Myocyte (in vitro differentiated cells): Measurements from ENCODE around the gene TCEAL3. TPM values are rescaled to one million over a fixed set of nuclear protein-coding genes. Genes with fewer than 3 reads are reported as not detected.
A peak's percentile ranks its signal among the peaks of the same experiment; 100 is the strongest.
"Not testable (repeated sequence)": the region's sequence is repeated elsewhere in the genome, so short reads cannot be mapped to it uniquely, and the experiment has no call there.

Experiments
- DNase-seq: peaks from one replicate; pipeline ENCODE4 v3.0.0-alpha.2; 2012; ENCODE audit warnings: low read depth
- polyA plus RNA-seq: library from polyadenylated mRNA; unstranded; fragments of >200 nt; gene quantifications from one replicate; pipeline ENCODE4 v1.2.1, GENCODE V29; 2012; ENCODE audit warnings: missing spikeins
- total RNA-seq: library from RNA; depleted of rRNA; stranded (reverse); fragments of >200 nt; gene quantifications from 2 replicates; pipeline ENCODE4 v1.2.3, GENCODE V29; 2014

TCEAL3 gene, protein sequence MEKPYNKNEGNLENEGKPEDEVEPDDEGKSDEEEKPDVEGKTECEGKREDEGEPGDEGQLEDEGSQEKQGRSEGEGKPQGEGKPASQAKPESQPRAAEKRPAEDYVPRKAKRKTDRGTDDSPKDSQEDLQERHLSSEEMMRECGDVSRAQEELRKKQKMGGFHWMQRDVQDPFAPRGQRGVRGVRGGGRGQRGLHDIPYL
- 34.0 and 36.5 TPM in 2 replicates for total RNA-seq
- polyA plus RNA-seq: 60.7 TPM

DNA sequence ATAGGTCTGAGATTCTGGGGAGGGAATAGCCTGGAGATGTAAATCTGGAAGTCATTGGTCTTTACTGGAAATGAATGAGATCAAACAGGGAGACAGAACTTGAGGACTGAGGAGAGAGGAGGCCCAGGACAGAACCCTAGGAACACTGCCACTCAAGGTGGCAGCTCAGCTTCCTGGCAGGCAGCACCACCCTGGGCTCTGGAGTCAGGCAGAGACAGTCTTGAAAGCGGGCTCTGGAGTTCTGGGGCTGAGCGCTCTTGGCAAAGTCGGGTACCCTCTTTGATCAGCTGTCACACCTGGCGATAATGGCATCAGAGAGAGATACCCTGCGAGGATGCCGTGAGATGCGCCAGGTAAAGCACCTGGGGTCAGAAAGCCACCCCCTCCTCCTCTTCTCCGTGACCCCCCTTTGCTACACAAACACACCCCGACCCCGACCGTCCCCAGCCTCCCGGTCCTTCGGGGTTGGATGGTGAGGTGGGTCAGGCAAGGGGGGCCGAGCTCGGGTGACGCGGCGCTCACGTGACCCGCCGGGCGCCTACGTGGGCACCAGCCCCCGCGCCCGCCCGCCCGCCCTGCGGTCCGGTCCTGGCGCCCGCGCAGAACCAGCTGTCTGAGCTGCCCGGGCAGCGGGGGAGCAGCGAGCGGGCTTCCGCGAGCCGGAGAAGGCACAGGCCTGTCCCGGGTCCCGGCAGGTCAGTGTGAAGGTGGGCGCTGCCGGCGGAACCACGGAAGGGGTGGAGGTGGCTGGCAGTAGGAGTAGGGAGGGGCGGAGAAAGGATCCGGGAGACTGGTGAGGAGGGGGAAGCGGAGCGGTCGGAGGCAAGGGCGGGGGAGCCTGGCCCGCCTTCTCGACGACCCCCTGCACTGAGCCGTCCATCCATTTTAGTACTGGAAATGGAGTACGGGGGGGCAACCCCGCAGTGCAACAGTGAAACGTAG, at the start of gene TCEAL3:
Gene TCEAL3, plus strand, starts transcription at position 600 of the 942 bp plus-strand sequence. CDS start 1,102 bp downstream, outside the sequence.
- DNase-seq: peak; percentile 45

DNA sequence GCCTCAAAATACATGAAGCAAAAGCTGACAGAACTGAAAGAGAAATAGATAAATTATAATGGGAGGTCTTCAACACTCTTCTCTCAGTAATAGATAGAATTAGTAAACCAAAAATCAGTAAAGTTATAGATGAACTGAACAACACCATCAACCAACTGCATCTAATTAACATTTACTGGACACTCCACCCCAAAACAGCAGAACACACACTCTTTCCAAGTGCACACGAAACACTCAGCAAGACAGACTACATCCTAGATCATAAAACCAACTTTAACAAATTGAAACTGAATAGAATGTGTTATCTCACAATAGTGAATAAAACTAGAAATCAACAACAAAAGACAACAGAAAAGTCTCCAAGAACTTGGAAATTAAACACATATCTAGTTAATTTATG, 47.5 kb upstream of the TCEAL3 start:
- DNase-seq: no peak

DNA sequence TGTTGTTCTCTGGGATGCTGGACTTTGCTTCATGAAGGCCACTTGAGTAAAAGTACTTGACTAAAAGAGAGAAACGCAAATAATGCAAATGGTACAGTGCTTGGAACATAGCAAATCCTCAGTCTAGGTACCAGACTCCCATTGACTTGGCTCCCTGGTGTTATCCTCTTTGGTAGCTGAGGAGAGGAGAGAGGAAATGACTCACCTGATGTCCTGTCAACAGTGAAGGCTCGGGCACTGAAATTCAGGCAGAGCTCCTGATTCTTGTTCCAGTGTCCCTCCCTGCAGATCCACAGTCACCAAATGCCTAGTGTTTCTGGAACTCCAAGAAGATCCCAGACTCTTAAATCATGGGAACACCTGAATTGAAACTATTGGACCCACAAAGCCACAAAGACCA, 45.0 kb upstream of the TCEAL3 start:
- no peak for DNase-seq

DNA sequence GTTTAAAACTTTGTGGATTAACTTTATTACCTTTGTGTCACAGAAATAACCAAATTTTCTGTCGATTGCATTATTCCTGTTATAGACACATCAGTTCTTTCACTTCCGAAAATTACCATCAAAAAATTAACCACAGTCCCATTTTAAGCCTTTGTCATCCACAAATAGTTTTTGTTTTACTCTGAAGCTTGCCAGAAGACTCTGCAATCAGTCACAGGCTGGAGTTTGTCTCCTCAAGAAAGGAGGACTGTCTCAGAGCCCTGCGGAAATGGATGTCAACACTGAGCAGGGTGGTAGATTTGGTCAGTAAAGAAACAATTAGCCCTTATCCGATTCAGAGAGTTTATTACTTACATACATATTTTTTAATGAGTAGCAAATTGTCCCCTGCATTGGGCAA, 42.6 kb upstream of the TCEAL3 start:
- DNase-seq: no peak

DNA sequence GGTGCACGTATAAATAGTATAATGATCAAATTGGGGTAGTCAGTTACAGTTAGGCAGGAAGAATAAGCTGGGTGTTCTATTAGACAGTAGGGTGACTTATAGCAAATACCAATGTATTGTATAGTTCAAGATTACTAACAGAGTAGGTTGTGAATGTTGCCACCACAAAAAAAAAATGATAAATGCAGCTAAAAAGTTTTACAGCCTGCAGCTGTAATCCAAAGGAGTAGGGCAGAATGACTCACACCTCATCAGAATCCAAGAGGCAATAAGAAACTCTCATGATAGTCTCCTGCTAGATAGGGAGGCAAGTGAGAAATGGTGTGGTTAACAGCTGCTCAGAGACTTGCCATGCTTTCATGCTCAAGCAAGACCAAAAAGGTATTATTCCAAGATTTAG, 42.0 kb upstream of the TCEAL3 start:
- DNase-seq: peak; percentile 67

DNA sequence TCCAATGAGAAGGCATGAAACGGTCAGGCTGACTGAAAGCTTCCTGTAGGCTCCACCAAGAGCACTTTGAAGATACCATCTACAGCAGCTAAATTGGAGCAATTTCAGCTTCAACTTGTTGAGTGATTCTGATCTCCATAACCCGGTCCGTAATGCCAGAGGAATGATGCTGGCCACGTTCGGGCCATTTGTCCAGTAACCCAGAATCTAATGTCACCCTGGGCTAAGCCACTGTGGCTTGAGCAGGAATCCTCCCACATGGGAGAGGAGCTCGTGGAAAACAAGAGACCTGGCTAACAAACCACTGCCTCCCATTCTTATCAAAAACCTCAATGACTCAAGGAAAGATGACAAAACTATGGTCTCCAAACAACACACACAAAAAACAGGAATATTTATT, 36.6 kb upstream of the TCEAL3 start:
- peak; percentile 85 for DNase-seq

DNA sequence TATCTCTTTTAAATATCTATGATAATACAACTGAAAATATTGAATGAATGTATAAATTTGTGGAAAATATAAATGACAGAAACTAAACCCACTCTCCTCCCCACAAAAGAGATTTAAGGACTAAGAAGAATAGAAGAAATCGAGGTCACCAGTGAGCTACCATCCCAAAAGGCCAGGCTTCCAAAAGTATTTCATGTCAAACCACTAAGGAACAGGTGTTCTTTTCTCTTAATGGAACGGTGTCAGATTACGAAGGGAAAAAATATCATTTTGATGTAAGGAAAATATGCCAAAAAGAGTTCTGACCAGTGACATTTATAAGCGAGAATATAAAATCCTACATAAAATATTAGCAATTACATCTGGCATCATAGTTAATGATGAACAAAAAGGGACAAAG, 36.0 kb upstream of the TCEAL3 start:
- DNase-seq: peak; percentile 60

DNA sequence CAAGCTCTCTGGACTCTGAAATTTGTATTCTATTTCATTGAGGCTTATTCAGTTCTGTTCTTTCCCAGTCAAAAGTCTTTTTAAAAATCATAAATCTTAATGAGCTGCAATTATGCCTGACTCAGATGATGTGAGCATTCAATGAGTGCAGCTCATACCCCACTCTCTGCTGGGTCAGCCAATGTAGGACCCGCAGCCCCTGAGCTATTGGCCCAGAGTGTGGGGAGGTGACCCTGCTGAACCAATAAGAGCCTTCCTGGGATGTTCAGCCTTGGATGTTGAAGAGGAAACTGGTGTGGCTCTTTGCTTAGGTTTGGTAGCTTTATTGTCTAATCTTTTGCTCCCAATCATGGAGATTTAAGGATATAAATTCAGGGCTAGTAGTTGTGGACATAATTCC, 34.6 kb upstream of the TCEAL3 start:
- peak; percentile 45 for DNase-seq

DNA sequence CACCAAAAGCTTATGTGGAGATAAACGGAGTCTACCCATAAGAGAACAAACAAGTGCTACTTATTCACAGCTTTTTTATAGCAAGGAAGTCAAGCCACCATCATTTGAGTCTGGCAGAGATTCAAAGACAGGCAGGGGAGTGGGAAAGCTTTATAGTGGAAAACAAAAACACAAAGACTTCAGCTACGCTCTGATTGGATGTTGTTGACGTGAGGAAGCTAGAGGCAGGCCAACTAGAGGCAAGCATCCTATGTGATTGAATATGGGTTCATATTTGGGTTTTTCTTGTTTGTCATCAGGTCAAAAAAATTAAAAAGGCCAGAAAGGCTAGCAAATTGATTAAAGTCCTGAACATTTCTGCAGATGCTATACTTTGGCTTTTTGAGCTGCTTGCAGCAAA, 23.2 kb upstream of the TCEAL3 start:
- DNase-seq: peak; percentile 26

DNA sequence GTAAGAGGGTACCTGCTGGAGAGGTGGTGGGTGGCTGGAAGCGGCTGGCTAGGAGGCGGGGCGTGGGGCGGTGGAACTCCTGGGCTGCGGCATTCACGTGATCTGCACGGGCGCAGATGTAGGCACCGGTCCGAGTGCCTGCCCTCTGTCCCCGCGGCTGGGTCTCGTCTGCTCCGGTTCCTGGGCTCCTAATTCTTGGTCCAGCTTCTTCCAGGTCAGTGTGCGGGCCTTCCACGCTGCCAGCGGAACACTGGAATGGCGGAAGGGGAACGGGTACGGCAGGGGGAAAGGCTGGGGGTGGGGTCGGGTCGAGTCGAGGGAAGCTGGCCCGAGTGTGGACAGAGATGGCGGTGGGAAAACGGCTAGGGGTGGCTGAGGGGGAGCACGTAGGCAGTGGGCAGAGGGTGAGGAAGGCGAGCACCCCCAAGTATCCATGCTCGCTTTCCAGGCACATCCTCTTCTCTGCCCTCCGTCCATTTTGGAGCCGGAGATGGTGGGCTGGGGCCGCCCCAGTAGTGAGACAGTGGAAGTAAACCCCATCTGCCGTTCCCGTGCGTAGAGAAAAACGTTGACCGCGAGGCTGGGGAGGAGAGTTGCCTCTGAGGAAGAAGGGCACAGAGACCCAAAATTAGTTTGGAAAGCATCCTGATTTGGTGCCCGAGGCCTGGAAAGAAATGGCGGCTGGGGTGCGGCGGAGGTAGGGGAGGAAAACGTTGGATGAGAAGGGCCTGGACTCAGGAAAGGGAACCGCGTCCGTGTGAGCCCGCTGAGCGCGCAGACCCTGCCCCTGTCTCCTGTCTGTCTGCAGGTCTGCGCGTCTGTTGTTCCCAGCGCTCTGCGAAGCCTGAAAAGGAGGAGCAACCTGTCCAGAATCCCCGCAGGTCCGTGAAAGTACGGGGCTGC, 22.1 kb upstream of the TCEAL3 start, which contains the start of gene TCEAL4:
Gene TCEAL4, plus strand, starts transcription at position 105 of the 903 bp plus-strand sequence. CDS start 1,161 bp downstream, outside the sequence.
- peak; percentile 46 for DNase-seq

DNA sequence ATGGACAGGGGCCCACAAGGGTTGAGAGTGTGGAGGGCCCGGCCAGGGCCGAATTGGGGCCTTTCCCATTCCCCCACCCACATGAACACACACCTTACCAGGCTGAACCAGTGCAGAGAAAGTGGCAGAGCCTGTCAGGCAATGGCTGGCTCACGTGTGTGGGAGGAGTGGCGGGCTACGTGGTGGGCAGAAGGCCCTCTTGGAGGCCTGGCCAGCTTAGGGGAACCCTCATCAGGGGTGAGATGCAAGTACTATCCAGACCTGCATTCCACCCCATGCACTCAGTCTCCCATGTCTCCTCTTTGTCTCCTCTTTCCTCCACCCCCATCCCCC, 21.5 kb upstream of the TCEAL3 start:
- DNase-seq: no peak

DNA sequence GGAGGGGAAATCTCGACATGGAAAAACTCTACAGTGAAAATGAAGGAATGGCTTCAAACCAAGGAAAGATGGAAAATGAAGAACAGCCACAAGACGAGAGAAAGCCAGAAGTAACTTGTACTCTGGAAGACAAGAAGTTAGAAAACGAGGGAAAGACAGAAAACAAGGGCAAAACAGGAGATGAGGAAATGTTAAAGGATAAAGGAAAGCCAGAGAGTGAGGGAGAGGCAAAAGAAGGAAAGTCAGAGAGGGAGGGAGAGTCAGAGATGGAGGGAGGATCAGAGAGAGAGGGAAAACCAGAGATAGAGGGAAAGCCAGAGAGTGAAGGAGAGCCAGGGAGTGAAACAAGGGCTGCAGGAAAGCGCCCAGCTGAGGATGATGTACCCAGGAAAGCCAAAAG, 21.1 kb upstream of the TCEAL3 start:
- no peak for DNase-seq

DNA sequence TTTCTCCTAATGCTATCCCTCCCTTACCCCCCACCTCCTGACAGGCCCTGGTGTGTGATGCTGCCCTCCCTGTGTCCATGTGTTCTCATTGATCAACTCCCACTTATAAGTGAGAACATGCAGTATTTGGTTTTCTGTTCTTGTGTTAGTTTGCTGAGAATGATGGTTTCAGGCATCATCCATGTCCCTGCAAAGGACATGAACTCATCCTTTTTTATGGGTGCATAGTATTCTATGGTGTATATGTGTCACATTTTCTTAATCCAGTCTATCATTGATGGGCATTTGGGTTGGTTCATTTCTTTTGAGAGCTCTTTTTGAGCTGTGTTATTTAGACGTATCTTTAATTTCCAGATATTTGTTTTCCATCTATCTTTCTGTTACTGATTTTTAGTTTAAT, 15.5 kb upstream of the TCEAL3 start:
- DNase-seq: not testable (repeated sequence)

DNA sequence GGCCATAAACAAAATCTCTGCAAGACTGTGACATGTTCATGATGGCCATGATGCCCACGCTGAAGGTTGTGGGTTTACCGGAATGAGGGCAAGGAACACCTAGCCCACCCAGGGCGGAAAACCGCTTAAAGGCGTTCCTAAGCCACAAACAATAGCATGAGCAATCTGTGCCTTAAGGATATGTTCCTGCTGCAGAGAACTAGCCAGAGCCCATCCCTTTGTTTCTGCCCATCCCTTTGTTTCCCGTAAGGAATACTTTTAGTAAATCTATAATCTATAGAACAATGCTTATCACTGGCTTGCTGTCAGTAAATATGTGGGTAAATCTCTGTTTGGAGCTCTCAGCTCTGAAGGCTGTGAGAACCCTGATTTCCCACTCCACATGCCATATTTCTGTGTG, 12.6 kb upstream of the TCEAL3 start:
- DNase-seq: not testable (repeated sequence)

DNA sequence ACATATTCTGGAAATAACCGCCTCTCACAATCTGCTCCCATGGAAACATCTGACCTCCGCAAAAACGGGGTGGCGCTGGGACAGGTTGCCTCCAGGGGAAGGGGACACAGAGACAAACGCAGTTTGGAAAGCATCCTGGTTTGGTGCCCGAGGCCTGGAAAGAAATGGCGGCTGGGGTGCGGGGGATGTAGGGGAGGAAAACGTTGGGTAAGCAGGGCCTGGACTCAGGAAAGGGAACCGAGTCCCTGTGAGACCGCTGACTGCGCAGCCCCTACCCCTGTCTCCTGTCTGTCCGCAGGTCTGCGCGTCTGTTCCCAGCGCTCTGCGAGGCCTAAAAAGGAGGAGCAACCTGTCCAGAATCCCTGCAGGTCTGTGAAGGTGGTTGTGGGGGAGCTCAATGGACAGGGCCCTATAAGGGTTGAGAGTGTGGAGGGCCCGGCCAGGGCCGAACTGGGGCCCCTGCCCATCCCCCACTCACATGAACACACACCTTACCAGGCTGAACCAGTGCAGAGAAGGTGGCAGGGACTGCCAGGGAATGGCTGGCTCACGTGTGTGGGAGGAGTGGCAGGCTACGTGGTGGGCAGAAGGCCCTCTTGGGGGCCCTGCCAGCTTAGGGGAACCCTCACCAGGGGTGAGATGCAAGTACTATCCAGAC, 672 bp downstream of the TCEAL3 start:
- no peak for DNase-seq

DNA sequence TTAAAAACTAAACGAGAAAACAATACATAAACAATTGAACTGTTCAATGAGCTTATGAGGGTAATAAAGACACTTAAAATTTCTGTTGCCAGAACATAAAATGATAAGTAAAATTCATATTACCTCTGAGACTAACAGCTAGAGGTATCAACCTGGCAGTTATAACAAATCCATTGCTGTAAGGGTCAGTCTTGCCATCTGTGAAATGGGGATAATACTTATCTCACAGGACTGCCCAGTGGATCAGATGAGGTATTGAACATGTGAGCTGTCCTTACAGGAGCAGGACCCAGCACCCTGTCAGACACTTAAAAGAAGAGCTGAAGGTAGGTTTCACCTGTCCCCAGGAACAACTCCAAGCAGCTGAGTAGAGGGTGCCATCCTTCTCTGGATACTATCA, 2.5 kb downstream of the TCEAL3 start:
- DNase-seq: no peak

DNA sequence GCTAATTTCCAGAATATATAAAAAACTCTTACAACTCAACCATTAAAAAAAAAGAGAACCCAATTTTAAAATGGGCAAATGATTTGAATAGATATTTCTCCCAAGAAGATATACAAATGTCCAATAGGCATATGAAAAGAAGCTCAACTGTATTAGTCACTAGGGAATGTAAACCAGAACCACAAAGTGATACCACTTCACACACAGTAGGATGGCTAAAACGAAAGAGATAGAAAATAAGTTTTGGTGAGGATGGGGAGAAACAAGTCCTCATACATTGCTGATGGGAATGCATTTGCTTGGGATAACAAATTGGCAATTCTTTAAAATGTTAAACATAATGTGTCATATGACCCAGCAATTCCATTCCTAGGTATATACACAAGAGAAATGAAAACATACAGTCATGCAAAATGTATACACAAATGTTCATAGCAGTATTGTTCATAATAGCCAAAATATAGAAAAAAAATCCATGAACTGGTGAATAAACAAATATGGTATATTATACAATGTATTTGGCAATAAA, 5.7 kb downstream of the TCEAL3 start:
- DNase-seq: no peak

DNA sequence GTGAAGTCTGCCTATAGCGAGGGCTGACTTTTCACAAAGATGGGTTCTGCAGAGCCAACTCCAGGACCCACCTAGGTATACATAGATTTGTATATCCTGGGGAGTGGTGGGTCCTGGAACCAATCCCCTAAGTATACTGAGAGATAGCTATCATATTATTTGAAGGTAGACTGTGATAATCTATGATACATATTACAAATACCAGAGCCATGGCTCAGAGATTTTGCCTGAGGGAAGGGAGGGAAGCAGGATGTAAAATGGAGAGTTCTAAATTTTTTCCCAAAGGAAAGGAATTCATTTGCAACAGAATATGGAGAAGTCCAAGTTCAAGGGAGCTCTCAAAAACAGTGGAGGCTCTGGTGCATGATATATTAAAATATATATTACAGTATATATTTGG, 7.2 kb downstream of the TCEAL3 start:
- no peak for DNase-seq

DNA sequence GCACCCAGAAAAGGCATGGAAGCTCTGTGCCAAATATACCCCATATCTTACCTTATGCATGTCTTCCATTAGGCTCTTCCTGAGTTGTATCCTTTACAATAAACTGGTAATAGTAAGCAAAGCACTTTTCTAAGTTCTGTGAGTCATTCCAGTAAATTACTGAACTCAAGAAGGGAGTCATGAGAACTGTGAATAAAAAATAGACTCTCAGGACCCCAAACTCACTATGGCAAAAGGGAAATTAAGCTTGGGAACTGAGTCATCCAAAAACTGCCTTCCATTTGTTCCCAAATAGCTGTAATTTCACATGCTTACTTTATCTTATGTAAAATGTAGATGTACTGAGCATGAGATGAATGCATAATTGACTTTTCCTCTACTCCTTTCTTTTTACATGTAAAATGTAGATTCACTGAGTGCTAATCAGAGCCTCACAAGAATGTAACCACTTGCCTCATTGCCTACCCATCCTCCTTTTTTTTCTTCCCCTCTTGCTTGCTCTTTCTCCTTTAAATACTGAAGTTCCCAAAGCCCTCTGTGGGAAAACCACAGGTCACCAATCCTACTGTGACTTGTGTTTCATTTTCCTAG, 8.1 kb downstream of the TCEAL3 start:
- DNase-seq: no peak

DNA sequence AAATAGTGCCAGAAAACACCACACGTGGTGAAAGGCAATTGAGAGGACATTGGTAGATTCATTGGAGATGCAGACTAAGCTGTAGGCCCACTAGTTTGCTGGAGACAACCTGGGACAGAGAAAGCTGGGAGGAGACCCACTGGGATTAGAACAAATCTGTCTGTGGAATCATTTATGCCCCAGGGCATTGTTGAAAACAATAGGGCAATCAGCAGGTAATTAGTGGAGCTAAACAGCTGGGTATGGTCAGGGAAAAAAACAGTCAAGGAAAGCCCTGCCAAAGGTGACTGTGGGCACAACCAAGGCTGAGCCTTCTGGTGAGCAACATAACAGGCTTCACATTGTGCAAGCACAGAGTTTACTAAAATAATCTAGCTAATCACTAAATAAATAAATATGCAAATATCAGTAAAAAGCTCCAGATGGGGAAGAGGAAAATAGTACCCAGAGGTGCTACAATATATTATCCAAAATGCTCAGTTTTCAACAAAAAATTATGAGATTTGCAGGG, 9.0 kb downstream of the TCEAL3 start:
- no peak for DNase-seq
